Fibroblast of villous mesenchyme (primary cell): ENCODE data around the gene TOR2A. TPM values are rescaled to one million over a fixed set of nuclear protein-coding genes. Genes with fewer than 3 reads are reported as not detected.

Experiments used
- DNase-seq: peaks from one replicate; pipeline ENCODE4 v3.0.0-alpha.2; 2010; ENCODE audit warnings: low read depth
- H3K4me3 ChIP-seq: 2 replicates; pipeline ENCODE4 v1.5.1; 2011; ENCODE audit warnings: low read depth, mild to moderate bottlenecking, low read length
- CTCF ChIP-seq: IDR thresholded peaks from 2 replicates; pipeline ENCODE4 v1.5.1; 2012; ENCODE audit warnings: low read depth, mild to moderate bottlenecking, low read length; ENCODE audit not compliant: insufficient read depth
- total RNA-seq: library from RNA; depleted of rRNA; stranded (reverse); fragments of >200 nt; gene quantifications from 2 replicates; pipeline ENCODE4 v1.2.3, GENCODE V29; 2012

Gene TOR2A
- total RNA-seq, 1 donor = 5.2 TPM

- TF ChIP-seq CTCF = no peak
- no peak for DNase-seq
- no peak overlapping the region for H3K4me3 ChIP-seq
These were observed 42.0 kb downstream of the TOR2A start for GRCh38 chr9:127693143-127693542.

- TF ChIP-seq CTCF = no peak
- DNase-seq = no peak
- no peak overlapping the region for H3K4me3 ChIP-seq
These were observed 43.0 kb downstream of the TOR2A start for GRCh38 chr9:127692071-127692470.

- no peak for TF ChIP-seq CTCF
- no peak overlapping the region for H3K4me3 ChIP-seq
- DNase-seq = no peak
These were observed 44.4 kb downstream of the TOR2A start for GRCh38 chr9:127690735-127691134.

GRCh38 chr9:127689329-127690000 lies 45.6 kb downstream of the TOR2A start:
- no peak overlapping the region for H3K4me3 ChIP-seq
- no peak for TF ChIP-seq CTCF
- no peak for DNase-seq

- no peak for TF ChIP-seq CTCF
- no peak overlapping the region for H3K4me3 ChIP-seq
- no peak for DNase-seq
These were observed 48.4 kb downstream of the TOR2A start for GRCh38 chr9:127686461-127687393.

- DNase-seq = no peak
- TF ChIP-seq CTCF = no peak
- no peak overlapping the region for H3K4me3 ChIP-seq
These were observed 50.5 kb downstream of the TOR2A start for GRCh38 chr9:127684576-127684975.
